MM.1S (cell line): ENCODE data around the gene CHTF18.

ENCODE experiments used
- DNase-seq: peaks from one replicate; pipeline ENCODE4 v3.0.0-alpha.2; 2015
- H2AFZ ChIP-seq: fragments of 300-600 bp; sonication (generic); 2 replicates; pipeline ENCODE4 v1.6.0; 2016; ENCODE audit warnings: antibody characterized with exemption, low read length
- H3F3A ChIP-seq: fragments of 300-600 bp; sonication (generic); 2 replicates; pipeline ENCODE4 v1.6.1; 2016; ENCODE audit warnings: mild to moderate bottlenecking, antibody characterized with exemption, low read length, moderate library complexity, mixed read lengths; ENCODE audit not compliant: insufficient read depth
- H3K27ac ChIP-seq: fragments of 300-600 bp; sonication (generic); 2 replicates; pipeline ENCODE4 v1.5.1; 2016; ENCODE audit warnings: mild to moderate bottlenecking, low read length
- H3K27me3 ChIP-seq: fragments of 300-600 bp; sonication (generic); replicated peaks from 2 replicates; pipeline ENCODE4 v1.6.0; 2016; ENCODE audit warnings: low read length; ENCODE audit not compliant: insufficient read depth
- H3K36me3 ChIP-seq: fragments of 300-600 bp; sonication (generic); replicated peaks from 2 replicates; pipeline ENCODE4 v1.6.1; 2016; ENCODE audit warnings: mild to moderate bottlenecking, low read length, mixed read lengths; ENCODE audit not compliant: insufficient read depth
- H3K4me1 ChIP-seq: fragments of 300-600 bp; sonication (generic); 2 replicates; pipeline ENCODE4 v1.6.1; 2016; ENCODE audit warnings: low read length, mixed read lengths
- H3K4me2 ChIP-seq: fragments of 300-600 bp; sonication (generic); 2 replicates; pipeline ENCODE4 v1.6.0; 2016; ENCODE audit warnings: low read depth, low read length
- H3K4me3 ChIP-seq: fragments of 300-600 bp; sonication (generic); 2 replicates; pipeline ENCODE4 v1.5.1; 2016; ENCODE audit warnings: low read length, mixed read lengths
- H3K79me2 ChIP-seq: fragments of 300-600 bp; sonication (generic); 2 replicates; pipeline ENCODE4 v1.6.1; 2016; ENCODE audit warnings: mixed run types, low read length, mixed read lengths
- H3K9ac ChIP-seq: fragments of 300-600 bp; sonication (generic); 2 replicates; pipeline ENCODE4 v1.6.1; 2016; ENCODE audit warnings: low read length, mixed read lengths
- H3K9me2 ChIP-seq: fragments of 300-600 bp; sonication (generic); replicated peaks from 2 replicates; pipeline ENCODE4 v1.6.1; 2016; ENCODE audit warnings: mild to moderate bottlenecking, low read length, mixed read lengths; ENCODE audit not compliant: insufficient read depth
- H3K9me3 ChIP-seq: fragments of 300-600 bp; sonication (generic); replicated peaks from 2 replicates; pipeline ENCODE4 v1.6.1; 2016; ENCODE audit warnings: mild to moderate bottlenecking, low read length, mixed read lengths; ENCODE audit not compliant: insufficient read depth
- H4K20me1 ChIP-seq: fragments of 300-600 bp; sonication (generic); 2 replicates; pipeline ENCODE4 v1.6.1; 2016; ENCODE audit warnings: mild to moderate bottlenecking, low read length, moderate library complexity, mixed read lengths; ENCODE audit not compliant: insufficient read depth
- CTCF ChIP-seq: fragments of 300-600 bp; sonication (generic); IDR thresholded peaks from 2 replicates; pipeline ENCODE4 v1.5.1; 2016; ENCODE audit warnings: antibody characterized with exemption, low read length, mixed read lengths
- EZH2 ChIP-seq: fragments of 300-600 bp; sonication (generic); optimal IDR thresholded peaks from 2 replicates; pipeline ENCODE3; 2017; ENCODE audit warnings: low read depth, mild to moderate bottlenecking, antibody characterized with exemption, low read length, mixed read lengths
- EZH2phosphoT487 ChIP-seq: fragments of 300-600 bp; sonication (generic); IDR thresholded peaks from 2 replicates; pipeline ENCODE4 v1.6.1; 2018; ENCODE audit warnings: antibody characterized with exemption, low read length

The CHTF18 gene

GRCh38 chr16:822909-823297 lies 34.5 kb downstream of the CHTF18 start:
- Histone ChIP-seq H3K27me3 (peaks cover 90% of the 10 kb centered on the region), H3K79me2 (no peaks in the 10 kb centered on the region), H3K4me1 (no peaks in the 10 kb centered on the region), H3K27ac (no peak overlapping the region), H3K4me2 (no peak overlapping the region), H3K9me3 (no peaks in the 10 kb centered on the region), H3K4me3 (no peak overlapping the region), H2AFZ (no peak overlapping the region), H3K36me3 (no peaks in the 10 kb centered on the region), H4K20me1 (no peaks in the 10 kb centered on the region), H3K9ac (no peak overlapping the region), H3F3A (no peaks in the 10 kb centered on the region), H3K9me2 (no peaks in the 10 kb centered on the region)
- no peak for DNase-seq
- no peak for TF ChIP-seq CTCF
- TF ChIP-seq EZH2 = no peak
- TF ChIP-seq EZH2phosphoT487 = no peak

- Histone ChIP-seq H3K4me1 (no peaks in the 10 kb centered on the region), H3K4me2 (no peak overlapping the region), H3K27me3 (peaks cover 90% of the 10 kb centered on the region), H3F3A (no peaks in the 10 kb centered on the region), H2AFZ (no peak overlapping the region), H3K79me2 (no peaks in the 10 kb centered on the region), H3K36me3 (no peaks in the 10 kb centered on the region), H3K4me3 (no peak overlapping the region), H3K9me2 (no peaks in the 10 kb centered on the region), H3K9me3 (no peaks in the 10 kb centered on the region), H3K27ac (no peak overlapping the region), H4K20me1 (no peaks in the 10 kb centered on the region), H3K9ac (no peak overlapping the region)
- DNase-seq = no peak
- TF ChIP-seq CTCF (no peak), EZH2 (peak; percentile 17)
These were observed 35.8 kb downstream of the CHTF18 start for GRCh38 chr16:824194-824593.

- H3K27ac ChIP-seq = no peak overlapping the region
- H3K9me3 ChIP-seq = no peaks in the 10 kb centered on the region
- H2AFZ ChIP-seq = no peak overlapping the region
- no peak overlapping the region for H3K4me2 ChIP-seq
- H3K36me3 ChIP-seq = no peaks in the 10 kb centered on the region
- H4K20me1 ChIP-seq = no peaks in the 10 kb centered on the region
- peaks cover 90% of the 10 kb centered on the region for H3K27me3 ChIP-seq
- no peaks in the 10 kb centered on the region for H3K79me2 ChIP-seq
- TF ChIP-seq CTCF (no peak), EZH2 (no peak), EZH2phosphoT487 (no peak)
- H3K4me3 ChIP-seq = no peak overlapping the region
- H3K9ac ChIP-seq = no peak overlapping the region
- no peaks in the 10 kb centered on the region for H3K4me1 ChIP-seq
- no peaks in the 10 kb centered on the region for H3K9me2 ChIP-seq
- no peak for DNase-seq
- H3F3A ChIP-seq = no peaks in the 10 kb centered on the region
These were observed 36.2 kb downstream of the CHTF18 start for GRCh38 chr16:824601-825000.
